H1 (cell line): Measurements from ENCODE around the gene ASB3. TPM values are rescaled to one million over a fixed set of nuclear protein-coding genes. Genes with fewer than 3 reads are reported as not detected.

Experiments
- CTCF ChIA-PET: fragments of 300-600 bp; sonication (Branson Sonifier 250); formaldehyde crosslinking; loops from one replicate; lab custom pipeline; 2021; ENCODE audit not compliant: partially characterized antibody; lab: Charles Lee
- POLR2A ChIA-PET: fragments of 300-600 bp; sonication (Branson Sonifier 250); formaldehyde crosslinking; loops from one replicate; lab custom pipeline; 2021; ENCODE audit warnings: inconsistent platforms; ENCODE audit not compliant: partially characterized antibody; lab: Charles Lee
- DNase-seq, 2 experiments: peaks; one replicate each; pipeline versions ENCODE4 v3.0.0 to v3.0.0-alpha.2; 2010 to 2022; ENCODE audit warnings: low spot score in 2 of 2, low read depth in 1 of 2, mixed read lengths in 1 of 2
- FAIRE-seq: peaks from 2 replicates; lab custom pipeline; 2011; peaks lifted over from hg19 to GRCh38; lab: Jason Lieb, UNC
- H2AFZ ChIP-seq: 2 replicates; pipeline ENCODE4 v1.8.1; 2012; ENCODE audit warnings: low read length, inconsistent platforms
- H2AK5ac ChIP-seq: 2 replicates; pipeline ENCODE4 v1.6.1; 2013; ENCODE audit warnings: low read depth, low read length
- H2BK120ac ChIP-seq: replicated peaks from 2 replicates; pipeline ENCODE3; 2013; ENCODE audit warnings: low read depth, low read length, inconsistent platforms
- H2BK12ac ChIP-seq: 2 replicates; pipeline ENCODE4 v1.6.1; 2013; ENCODE audit warnings: low read depth, low read length
- H2BK15ac ChIP-seq: 2 replicates; pipeline ENCODE4 v1.6.1; 2013; ENCODE audit warnings: low read length
- H2BK20ac ChIP-seq: 2 replicates; pipeline ENCODE4 v1.6.1; 2013; ENCODE audit warnings: low read length
- H2BK5ac ChIP-seq: 2 replicates; pipeline ENCODE4 v1.6.1; 2013; ENCODE audit warnings: low read depth, low read length
- H3K14ac ChIP-seq: 2 replicates; pipeline ENCODE4 v1.6.1; 2013; ENCODE audit warnings: inconsistent platforms; ENCODE audit not compliant: insufficient read length
- H3K18ac ChIP-seq: 2 replicates; pipeline ENCODE4 v1.6.1; 2013; ENCODE audit warnings: low read length; ENCODE audit errors: extremely low read depth
- H3K23ac ChIP-seq: 2 replicates; pipeline ENCODE4 v1.6.1; 2013; ENCODE audit warnings: inconsistent platforms; ENCODE audit not compliant: insufficient read length
- H3K23me2 ChIP-seq: 2 replicates; pipeline ENCODE4 v1.6.1; 2013; ENCODE audit warnings: low read depth, low read length
- H3K27ac ChIP-seq: 2 replicates; pipeline ENCODE4 v1.6.1; 2011; ENCODE audit warnings: low read depth, low read length, inconsistent platforms
- H3K27me3 ChIP-seq, 4 experiments: replicated peaks in 1 of 4; 1 replicate in 1 of 4; 2 replicates in 3 of 4; pipeline versions ENCODE4 v1.6.1 to v1.8.1; 2011 to 2013; ENCODE audit warnings: low read length in 3 of 4, mild to moderate bottlenecking in 3 of 4, inconsistent platforms in 2 of 4, mixed read lengths in 2 of 4, moderate library complexity in 1 of 4; ENCODE audit not compliant: control insufficient read depth in 3 of 4, insufficient read depth in 3 of 4; ENCODE audit errors: extremely low read depth in 1 of 4
- H3K36me3 ChIP-seq, 4 experiments: 2 replicates each; pipeline versions ENCODE4 v1.6.1 to v1.8.1; 2011 to 2013; ENCODE audit warnings: mild to moderate bottlenecking in 4 of 4, low read length in 3 of 4, moderate library complexity in 2 of 4, control low read depth in 1 of 4, inconsistent platforms in 1 of 4; ENCODE audit not compliant: insufficient read depth in 4 of 4, control insufficient read depth in 2 of 4
- H3K4ac ChIP-seq: replicated peaks from 2 replicates; pipeline ENCODE3; 2013; ENCODE audit warnings: low read length, low read depth, mixed read lengths, inconsistent platforms; ENCODE audit not compliant: insufficient read length
- H3K4me1 ChIP-seq, 4 experiments: replicated peaks in 1 of 4; 1 replicate in 1 of 4; 2 replicates in 3 of 4; pipeline versions ENCODE4 v1.6.1 to v1.8.1; 2011 to 2013; ENCODE audit warnings: low read length in 3 of 4, inconsistent platforms in 2 of 4, mixed read lengths in 1 of 4; ENCODE audit not compliant: insufficient read depth in 4 of 4, control insufficient read depth in 3 of 4
- H3K4me2 ChIP-seq, 2 experiments: 2 replicates each; pipeline versions ENCODE4 v1.6.1 to v1.8.1; 2011 to 2013; ENCODE audit warnings: low read depth in 2 of 2, low read length in 2 of 2, control low read depth in 1 of 2, inconsistent platforms in 1 of 2, mild to moderate bottlenecking in 1 of 2; ENCODE audit not compliant: insufficient read depth in 1 of 2
- H3K4me3 ChIP-seq, 4 experiments: fragments of 200-600, 300-600 bp in 1 of 4; sonication (generic), shearing (Covaris generic), sonication (Bioruptor Twin) in 1 of 4; 2 replicates each; pipeline versions ENCODE4 v1.5.1 to v1.8.1; 2011 to 2016; ENCODE audit warnings: low read length in 4 of 4, low read depth in 3 of 4, control low read depth in 2 of 4, inconsistent platforms in 2 of 4, mild to moderate bottlenecking in 2 of 4, mixed read lengths in 1 of 4, moderate library complexity in 1 of 4; ENCODE audit not compliant: insufficient read depth in 2 of 4; ENCODE audit errors: extremely low read depth in 1 of 4
- H3K56ac ChIP-seq: replicated peaks from 2 replicates; pipeline ENCODE3; 2013; ENCODE audit warnings: low read depth, mild to moderate bottlenecking, mixed read lengths, low read length, inconsistent platforms; ENCODE audit not compliant: insufficient read length
- H3K79me1 ChIP-seq: 2 replicates; pipeline ENCODE4 v1.6.1; 2013; ENCODE audit warnings: low read depth, low read length, control low read depth
- H3K79me2 ChIP-seq, 2 experiments: 2 replicates each; pipeline versions ENCODE4 v1.6.1 to v1.8.1; 2012 to 2013; ENCODE audit warnings: low read length in 2 of 2, mild to moderate bottlenecking in 2 of 2, inconsistent platforms in 1 of 2; ENCODE audit not compliant: insufficient read depth in 2 of 2, control insufficient read depth in 1 of 2
- H3K9ac ChIP-seq, 4 experiments: replicated peaks in 1 of 4; 1 replicate in 1 of 4; 2 replicates in 3 of 4; pipeline versions ENCODE4 v1.6.1 to v1.8.1; 2011 to 2013; ENCODE audit warnings: low read depth in 3 of 4, low read length in 3 of 4, control low read depth in 2 of 4, mild to moderate bottlenecking in 2 of 4, moderate library complexity in 2 of 4, inconsistent platforms in 1 of 4; ENCODE audit errors: extremely low read depth in 1 of 4
- H3K9me3 ChIP-seq, 2 experiments: 2 replicates each; pipeline versions ENCODE4 v1.6.1 to v1.8.1; 2012 to 2013; ENCODE audit warnings: mild to moderate bottlenecking in 2 of 2, moderate library complexity in 2 of 2, control low read depth in 1 of 2, inconsistent platforms in 1 of 2, low read depth in 1 of 2, low read length in 1 of 2, mixed read lengths in 1 of 2; ENCODE audit not compliant: insufficient read depth in 2 of 2
- H4K20me1 ChIP-seq, 2 experiments: replicated peaks in 1 of 2; 2 replicates each; pipeline versions ENCODE3 to v1.8.1; 2011 to 2013; ENCODE audit warnings: inconsistent platforms in 2 of 2, low read length in 2 of 2, mild to moderate bottlenecking in 1 of 2; ENCODE audit not compliant: insufficient read depth in 2 of 2, control insufficient read depth in 1 of 2
- H4K5ac ChIP-seq: 2 replicates; pipeline ENCODE4 v1.6.1; 2013; ENCODE audit warnings: low read length, low read depth, mixed read lengths, inconsistent platforms; ENCODE audit not compliant: insufficient read length
- H4K8ac ChIP-seq: 2 replicates; pipeline ENCODE4 v1.8.0; 2013; ENCODE audit warnings: mild to moderate bottlenecking, moderate library complexity, low read length, inconsistent platforms; ENCODE audit not compliant: insufficient read depth; ENCODE audit errors: extremely low read depth
- H4K91ac ChIP-seq: replicated peaks from 2 replicates; pipeline ENCODE3; 2013; ENCODE audit warnings: low read length, mixed read lengths, inconsistent platforms; ENCODE audit not compliant: insufficient read length
- CREB1 ChIP-seq: IDR thresholded peaks from 2 replicates; pipeline ENCODE4 v1.6.1; 2012; ENCODE audit warnings: inconsistent platforms
- WGBS, 2 experiments: shearing (Covaris generic) in 1 of 2; methylation state at CpG; one replicate each; pipeline versions ENCODE4 v1.1.6 to v1.1.7; 2013 to 2015; ENCODE audit warnings: low lambda C conversion rate in 2 of 2, mixed read lengths in 2 of 2, inconsistent platforms in 1 of 2, low coverage in 1 of 2, missing lambda C conversion rate in 1 of 2; ENCODE audit not compliant: insufficient replicate concordance in 2 of 2, insufficient coverage in 1 of 2, insufficient read length in 1 of 2; ENCODE audit errors: extremely low coverage in 1 of 2, missing lambda C conversion rate in 1 of 2; 5-methylcytosine and 5-hydroxymethylcytosine counted together
- polyA plus RNA-seq, 7 experiments: library from polyadenylated mRNA; depleted of rRNA in 3 of 7; stranded (reverse) in 5 of 7; unstranded in 2 of 7; fragments of >200 nt in 5 of 7; fragments of 200-250 nt in 2 of 7; gene quantifications; 1 replicate in 5 of 7; 2 replicates in 1 of 7; 4 replicates in 1 of 7; pipeline versions ENCODE4 v1.2.1 to v1.2.3, GENCODE V29; 2011 to 2013; ENCODE audit warnings: missing spikeins in 2 of 7, mixed read lengths in 2 of 7
- total RNA-seq: library from RNA; stranded (reverse); fragmentation: NEBNext Ultra II Directional; extraction: Animal tissue kit (Norgen Biotek cat#: 25700); gene quantifications from 2 replicates; pipeline ENCODE4 v1.2.1, GENCODE V29; 2021

ASB3 gene
- total and polyA plus RNA-seq, 2 of the 8 experiments (the other 6 are each of a cell fraction or from before 2014, with no cell fraction given), result 22.6 to 25.4 TPM

- H3K23ac ChIP-seq, result no peak overlapping the region
- no peak overlapping the region for H4K91ac ChIP-seq
- no peak overlapping the region for H2BK120ac ChIP-seq
- no peak for DNase-seq
- CTCF ChIA-PET, result interaction anchor here (1.1 kb wide), 1 partner anchor 10 kb away, joined by 5 read pairs; no protein-coding TSS in a partner anchor
- H3K14ac ChIP-seq, result no peak overlapping the region
- H3K4ac ChIP-seq, result no peak overlapping the region
- H4K20me1 ChIP-seq, result peaks cover 2 to 5% of the 10 kb centered on the region in 2 experiments
- no peak overlapping the region for H2AFZ ChIP-seq
- H3K27ac ChIP-seq, result no peak overlapping the region
- WGBS, 2 experiments, result 90% methylated on average over 4 of the region's 4 CpGs; no CpG with 5 or more reads in 1 of the 2 experiments
- H3K9me3 ChIP-seq, result no peaks in the 10 kb centered on the region
- peaks cover 2% of the 10 kb centered on the region for H3K79me1 ChIP-seq
- H2BK5ac ChIP-seq, result no peak overlapping the region
- no peak overlapping the region for H3K9ac ChIP-seq
- no peak overlapping the region for H4K5ac ChIP-seq
- peaks cover 0 to 10% (median 3%) of the 10 kb centered on the region in 4 experiments; a peak in 3 of 7 replicates for H3K4me1 ChIP-seq
- no peak overlapping the region for H3K18ac ChIP-seq
- H2BK15ac ChIP-seq, result no peak overlapping the region
- no peak for FAIRE-seq
- H4K8ac ChIP-seq, result no peak overlapping the region
- no peak overlapping the region for H2BK20ac ChIP-seq
- no peak overlapping the region for H2BK12ac ChIP-seq
- no peak overlapping the region for H3K56ac ChIP-seq
- no peaks in the 10 kb centered on the region for H3K23me2 ChIP-seq
- H2AK5ac ChIP-seq, result no peak overlapping the region
- no peak overlapping the region for H3K4me3 ChIP-seq
- POLR2A ChIA-PET, result interaction anchor here (12.8 kb wide), 1 partner anchor 8 kb away, joined by 124 read pairs; the partner anchor contains the start of gene CHAC2
- no peak overlapping the region for H3K4me2 ChIP-seq
- TF ChIP-seq CREB1, result no peak
- TF ChIP-seq, all 59 proteins: peak for 0
- no peaks in the 10 kb centered on the region for H3K27me3 ChIP-seq
- peaks cover 0 to 21% (median 3%) of the 10 kb centered on the region in 4 experiments; a peak in 3 of 8 replicates for H3K36me3 ChIP-seq
- peaks cover 19 to 95% of the 10 kb centered on the region in 2 experiments for H3K79me2 ChIP-seq
Observed at GRCh38 chr2:53780056-53780455, 6.7 kb downstream of the ASB3 start.
